HepG2 (cell line): ENCODE results near the gene C22orf39. TPM values are rescaled to one million over a fixed set of nuclear protein-coding genes. Genes with fewer than 3 reads are reported as not detected.

Experiments
- DMAP1 ChIP-seq: IDR thresholded peaks from 2 replicates; pipeline ENCODE4 v1.6.1; 2016
- JUN ChIP-seq: sonication (generic); formaldehyde crosslinking; IDR thresholded peaks from 2 replicates; pipeline ENCODE4 v1.4.0; 2020; ENCODE audit warnings: mild to moderate bottlenecking, missing genetic modification reagents
- MXD4 ChIP-seq: IDR thresholded peaks from 2 replicates; pipeline ENCODE4 v1.6.1; 2016; ENCODE audit warnings: mild to moderate bottlenecking, missing biosample characterization, missing genetic modification reagents
- NKX3-1 ChIP-seq: sonication (generic); formaldehyde crosslinking; IDR thresholded peaks from 2 replicates; pipeline ENCODE4 v1.5.0; 2020; ENCODE audit warnings: missing genetic modification reagents
- NR2F2 ChIP-seq: IDR thresholded peaks from 2 replicates; pipeline ENCODE4 v1.6.1; 2012; ENCODE audit warnings: low read depth, inconsistent platforms, borderline replicate concordance
- PITX1 ChIP-seq: sonication (generic); formaldehyde crosslinking; IDR thresholded peaks from 2 replicates; pipeline ENCODE4 v1.5.1; 2020; ENCODE audit warnings: mild to moderate bottlenecking, missing genetic modification reagents
- RFX3 ChIP-seq: IDR thresholded peaks from 2 replicates; pipeline ENCODE4 v1.6.1; 2016; ENCODE audit warnings: missing biosample characterization, missing genetic modification reagents
- TEAD2 ChIP-seq: sonication (generic); formaldehyde crosslinking; IDR thresholded peaks from 2 replicates; pipeline ENCODE4 v1.9.0; 2021; ENCODE audit warnings: missing genetic modification reagents
- ZBTB7A ChIP-seq: sonication (generic); formaldehyde crosslinking; IDR thresholded peaks from 2 replicates; pipeline ENCODE4 v1.8.0; 2022; ENCODE audit warnings: mild to moderate bottlenecking, missing genetic modification reagents
- ZNF224 ChIP-seq: sonication (generic); formaldehyde crosslinking; IDR thresholded peaks from 2 replicates; pipeline ENCODE4 v1.5.0; 2020; ENCODE audit warnings: mild to moderate bottlenecking, missing genetic modification reagents
- ZNF441 ChIP-seq: sonication (generic); formaldehyde crosslinking; IDR thresholded peaks from 2 replicates; pipeline ENCODE4 v1.7.0; 2021; ENCODE audit warnings: missing genetic modification reagents, borderline replicate concordance
- ZNF644 ChIP-seq: IDR thresholded peaks from 2 replicates; pipeline ENCODE4 v1.6.1; 2016; ENCODE audit warnings: low read depth
- ZNF777 ChIP-seq: sonication (generic); formaldehyde crosslinking; IDR thresholded peaks from 2 replicates; pipeline ENCODE4 v1.4.0; 2020; ENCODE audit warnings: missing genetic modification reagents
- ZSCAN29 ChIP-seq: sonication (generic); formaldehyde crosslinking; conservative IDR thresholded peaks from 2 replicates; pipeline ENCODE4 v1.4.0; 2020; ENCODE audit warnings: mild to moderate bottlenecking, missing genetic modification reagents
- ZSCAN9 ChIP-seq: IDR thresholded peaks from 2 replicates; pipeline ENCODE4 v1.6.1; 2016; ENCODE audit warnings: borderline replicate concordance
- polyA plus RNA-seq, 8 experiments: library from polyadenylated mRNA; depleted of rRNA in 3 of 8; stranded (reverse) in 7 of 8; unstranded in 1 of 8; fragments of >200 nt; fragmentation: Illumina TruSeq in 4 of 8; extraction: Trizol in 4 of 8; gene quantifications; 2 replicates each; pipeline versions ENCODE4 v1.2.1 to v1.2.3, GENCODE V29; 2011 to 2016; ENCODE audit warnings: low read depth in 4 of 8, missing spikeins in 1 of 8, mixed read lengths in 1 of 8; ENCODE audit not compliant: insufficient read depth in 1 of 8
- total RNA-seq, 5 experiments: library from RNA; depleted of rRNA; stranded (reverse); fragments of >200 nt; fragmentation: Illumina TruSeq; extraction: Trizol; gene quantifications; 2 replicates each; pipeline ENCODE4 v1.2.3, GENCODE V29; 2016; ENCODE audit warnings: low read depth in 1 of 5
- TF ChIP-seq, protein P1 (sequence below): sonication (generic); formaldehyde crosslinking; IDR thresholded peaks from 2 replicates; pipeline ENCODE4 v1.4.0; 2020; ENCODE audit warnings: low read depth, missing genetic modification reagents
- TF ChIP-seq, protein P2 (sequence below): sonication (generic); formaldehyde crosslinking; IDR thresholded peaks from 2 replicates; pipeline ENCODE4 v1.4.0; 2020; ENCODE audit warnings: mild to moderate bottlenecking, missing genetic modification reagents

Gene C22orf39
- total and polyA plus RNA-seq, 2 of the 13 experiments (the other 11 are each of a cell fraction or from before 2014, with no cell fraction given) = 23.4 to 26.4 TPM

GRCh38 chr22:19479355-19480172 lies 32.1 kb upstream of the C22orf39 start, which contains the start of gene CDC45 (continued):
- no peak for TF ChIP-seq ZSCAN29 (CRISPR knock-in tag)
- no peak for TF ChIP-seq NKX3-1 (CRISPR knock-in tag)
- no peak for TF ChIP-seq ZNF224 (CRISPR knock-in tag)
- no peak for TF ChIP-seq PITX1 (CRISPR knock-in tag)
- TF ChIP-seq ZSCAN9 (CRISPR knock-in tag) = no peak; the same call in 1 of the 2 replicates
- no peak for TF ChIP-seq RFX3 (CRISPR knock-in tag)
- no peak for TF ChIP-seq TEAD2 (CRISPR knock-in tag)
- TF ChIP-seq ZNF441 (CRISPR knock-in tag) = no peak
- no peak for TF ChIP-seq ZNF777 (CRISPR knock-in tag)
- no peak for TF ChIP-seq JUN
- TF ChIP-seq NR2F2 = no peak
- peak; percentile 76 for TF ChIP-seq MXD4 (CRISPR knock-in tag)
- no peak for TF ChIP-seq ZBTB7A (CRISPR knock-in tag)
- TF ChIP-seq, protein P1, sequence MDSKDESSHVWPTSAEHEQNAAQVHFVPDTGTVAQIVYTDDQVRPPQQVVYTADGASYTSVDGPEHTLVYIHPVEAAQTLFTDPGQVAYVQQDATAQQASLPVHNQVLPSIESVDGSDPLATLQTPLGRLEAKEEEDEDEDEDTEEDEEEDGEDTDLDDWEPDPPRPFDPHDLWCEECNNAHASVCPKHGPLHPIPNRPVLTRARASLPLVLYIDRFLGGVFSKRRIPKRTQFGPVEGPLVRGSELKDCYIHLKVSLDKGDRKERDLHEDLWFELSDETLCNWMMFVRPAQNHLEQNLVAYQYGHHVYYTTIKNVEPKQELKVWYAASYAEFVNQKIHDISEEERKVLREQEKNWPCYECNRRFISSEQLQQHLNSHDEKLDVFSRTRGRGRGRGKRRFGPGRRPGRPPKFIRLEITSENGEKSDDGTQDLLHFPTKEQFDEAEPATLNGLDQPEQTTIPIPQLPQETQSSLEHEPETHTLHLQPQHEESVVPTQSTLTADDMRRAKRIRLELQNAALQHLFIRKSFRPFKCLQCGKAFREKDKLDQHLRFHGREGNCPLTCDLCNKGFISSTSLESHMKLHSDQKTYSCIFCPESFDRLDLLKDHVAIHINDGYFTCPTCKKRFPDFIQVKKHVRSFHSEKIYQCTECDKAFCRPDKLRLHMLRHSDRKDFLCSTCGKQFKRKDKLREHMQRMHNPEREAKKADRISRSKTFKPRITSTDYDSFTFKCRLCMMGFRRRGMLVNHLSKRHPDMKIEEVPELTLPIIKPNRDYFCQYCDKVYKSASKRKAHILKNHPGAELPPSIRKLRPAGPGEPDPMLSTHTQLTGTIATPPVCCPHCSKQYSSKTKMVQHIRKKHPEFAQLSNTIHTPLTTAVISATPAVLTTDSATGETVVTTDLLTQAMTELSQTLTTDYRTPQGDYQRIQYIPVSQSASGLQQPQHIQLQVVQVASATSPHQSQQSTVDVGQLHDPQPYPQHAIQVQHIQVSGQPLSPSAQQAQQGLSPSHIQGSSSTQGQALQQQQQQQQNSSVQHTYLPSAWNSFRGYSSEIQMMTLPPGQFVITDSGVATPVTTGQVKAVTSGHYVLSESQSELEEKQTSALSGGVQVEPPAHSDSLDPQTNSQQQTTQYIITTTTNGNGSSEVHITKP (CRISPR knock-in tag) = peak; percentile 97
- no peak for TF ChIP-seq ZNF644 (CRISPR knock-in tag)
- TF ChIP-seq DMAP1 (CRISPR knock-in tag) = peak; percentile 52; the same call in 1 of the 2 replicates
- TF ChIP-seq, protein P2, sequence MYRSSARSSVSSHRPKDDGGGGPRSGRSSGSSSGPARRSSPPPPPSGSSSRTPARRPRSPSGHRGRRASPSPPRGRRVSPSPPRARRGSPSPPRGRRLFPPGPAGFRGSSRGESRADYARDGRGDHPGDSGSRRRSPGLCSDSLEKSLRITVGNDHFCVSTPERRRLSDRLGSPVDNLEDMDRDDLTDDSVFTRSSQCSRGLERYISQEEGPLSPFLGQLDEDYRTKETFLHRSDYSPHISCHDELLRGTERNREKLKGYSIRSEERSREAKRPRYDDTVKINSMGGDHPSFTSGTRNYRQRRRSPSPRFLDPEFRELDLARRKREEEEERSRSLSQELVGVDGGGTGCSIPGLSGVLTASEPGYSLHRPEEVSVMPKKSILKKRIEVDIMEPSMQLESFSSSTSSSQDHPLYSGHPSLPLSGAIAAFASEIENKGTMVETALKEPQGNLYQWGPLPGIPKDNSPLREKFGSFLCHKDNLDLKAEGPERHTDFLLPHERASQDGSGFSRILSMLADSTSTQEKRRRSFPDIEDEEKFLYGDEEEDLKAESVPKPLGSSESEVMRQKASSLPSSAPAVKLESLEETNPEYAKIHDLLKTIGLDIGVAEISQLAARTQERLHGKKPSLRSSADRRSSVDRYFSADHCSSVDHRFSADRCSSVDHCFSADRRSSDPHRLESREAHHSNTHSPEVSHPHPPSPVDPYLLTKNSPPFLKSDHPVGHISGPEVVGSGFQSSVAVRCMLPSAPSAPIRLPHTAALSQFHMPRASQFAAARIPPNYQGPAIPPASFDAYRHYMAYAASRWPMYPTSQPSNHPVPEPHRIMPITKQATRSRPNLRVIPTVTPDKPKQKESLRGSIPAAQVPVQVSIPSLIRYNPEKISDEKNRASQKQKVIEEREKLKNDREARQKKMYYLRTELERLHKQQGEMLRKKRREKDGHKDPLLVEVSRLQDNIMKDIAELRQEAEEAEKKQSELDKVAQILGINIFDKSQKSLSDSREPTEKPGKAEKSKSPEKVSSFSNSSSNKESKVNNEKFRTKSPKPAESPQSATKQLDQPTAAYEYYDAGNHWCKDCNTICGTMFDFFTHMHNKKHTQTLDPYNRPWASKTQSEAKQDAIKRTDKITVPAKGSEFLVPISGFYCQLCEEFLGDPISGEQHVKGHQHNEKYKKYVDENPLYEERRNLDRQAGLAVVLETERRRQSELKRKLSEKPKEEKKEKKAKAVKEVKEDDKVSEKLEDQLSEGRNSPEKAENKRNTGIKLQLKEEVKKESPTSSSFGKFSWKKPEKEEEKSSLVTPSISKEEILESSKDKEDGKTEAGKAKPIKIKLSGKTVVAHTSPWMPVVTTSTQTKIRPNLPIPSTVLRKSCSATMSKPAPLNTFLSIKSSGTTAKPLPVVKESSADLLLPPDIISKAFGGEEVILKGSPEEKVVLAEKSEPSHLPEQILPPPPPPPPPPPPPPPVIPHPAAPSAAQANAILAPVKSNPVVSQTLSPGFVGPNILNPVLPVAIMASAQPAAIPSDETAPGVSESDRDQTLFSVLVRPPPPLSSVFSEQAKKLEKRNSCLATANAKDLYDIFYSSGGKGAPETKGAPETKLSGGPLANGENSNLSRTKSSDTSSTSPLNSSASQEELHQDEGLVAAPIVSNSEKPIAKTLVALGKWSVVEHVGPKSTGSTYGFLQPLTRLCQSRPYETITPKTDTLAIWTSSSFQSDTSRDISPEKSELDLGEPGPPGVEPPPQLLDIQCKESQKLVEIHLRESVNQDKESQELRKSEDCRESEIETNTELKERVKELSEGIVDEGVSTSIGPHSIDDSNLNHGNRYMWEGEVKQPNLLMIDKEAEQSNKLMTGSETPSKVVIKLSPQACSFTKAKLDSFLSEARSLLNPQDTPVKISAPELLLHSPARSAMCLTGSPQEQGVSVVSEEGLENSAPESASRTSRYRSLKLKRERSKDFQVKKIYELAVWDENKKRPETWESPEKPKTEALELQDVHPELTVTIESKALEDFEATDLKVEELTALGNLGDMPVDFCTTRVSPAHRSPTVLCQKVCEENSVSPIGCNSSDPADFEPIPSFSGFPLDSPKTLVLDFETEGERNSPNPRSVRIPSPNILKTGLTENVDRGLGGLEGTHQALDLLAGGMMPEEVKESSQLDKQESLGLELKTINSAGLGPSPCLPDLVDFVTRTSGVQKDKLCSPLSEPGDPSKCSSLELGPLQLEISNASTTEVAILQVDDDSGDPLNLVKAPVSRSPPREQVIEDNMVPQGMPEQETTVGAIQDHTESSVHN (CRISPR knock-in tag) = no peak
